Measurements from ENCODE around the gene OR5AN1. TPM values are rescaled to one million over a fixed set of nuclear protein-coding genes. Genes with fewer than 3 reads are reported as not detected.

OR5AN1 gene, protein sequence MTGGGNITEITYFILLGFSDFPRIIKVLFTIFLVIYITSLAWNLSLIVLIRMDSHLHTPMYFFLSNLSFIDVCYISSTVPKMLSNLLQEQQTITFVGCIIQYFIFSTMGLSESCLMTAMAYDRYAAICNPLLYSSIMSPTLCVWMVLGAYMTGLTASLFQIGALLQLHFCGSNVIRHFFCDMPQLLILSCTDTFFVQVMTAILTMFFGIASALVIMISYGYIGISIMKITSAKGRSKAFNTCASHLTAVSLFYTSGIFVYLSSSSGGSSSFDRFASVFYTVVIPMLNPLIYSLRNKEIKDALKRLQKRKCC
- total RNA-seq (2021; ENCODE audit: unreplicated experiment) (not detected), Bru-seq, nascent RNA (not detected), BruChase-seq, experiment 1, labeled RNA remaining after a 2-hour chase (not detected), BruChase-seq, experiment 2, labeled RNA remaining after a 6-hour chase (not detected)
- polyA plus RNA-seq (2012; ENCODE audit: insufficient read length) = not detected
- long read RNA-seq = 0 reads

DNA sequence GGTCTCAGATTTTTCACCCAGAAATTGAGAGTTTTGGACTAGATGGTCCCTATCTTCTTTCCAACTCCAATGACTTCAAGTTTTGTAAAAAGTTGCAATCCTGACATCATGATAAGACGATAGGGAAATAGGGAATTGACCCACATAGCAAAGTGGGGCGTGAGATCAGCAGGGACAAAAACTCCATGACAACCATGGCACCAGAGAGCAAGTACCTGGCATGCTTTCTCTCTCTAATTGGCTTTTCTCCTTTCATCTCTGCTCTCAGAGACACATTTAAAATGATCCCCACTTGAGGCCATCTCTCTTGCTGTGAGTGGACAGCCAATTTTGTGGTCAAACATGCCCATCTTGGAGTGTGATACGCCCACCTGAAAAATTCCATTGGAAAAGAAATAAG, at the start of gene OR5AN1:
OR5AN1 (plus strand) TSS at position 301 of the 400 bp plus-strand sequence. CDS start 5,564 bp downstream, outside the sequence.
- ChIA-PET POLR2A (no interaction called here), CTCF (no interaction called here)
- Histone ChIP-seq H3K9me3 (ENCODE audit: control insufficient read depth, insufficient read depth, low read depth, low read length) (no peaks in the 10 kb centered on the region), H3K27ac (ENCODE audit: low read length) (no peak within 1 kb of the TSS), H3K4me3 (ENCODE audit: low read depth in 2 of 2, low read length in 2 of 2) (no peak within 1 kb of the TSS), H3K4me1 (ENCODE audit: control insufficient read depth, insufficient read depth, low read length) (no peaks in the 10 kb centered on the region), H3K36me3 (ENCODE audit: control insufficient read depth, insufficient read depth, low read length) (no peaks in the 10 kb centered on the region), H3K27me3 (ENCODE audit: control insufficient read depth, insufficient read depth, low read length) (no peaks in the 10 kb centered on the region)
- no peak for DNase-seq (ENCODE audit: low read depth, low spot score)
- intact Hi-C loops (cut with micrococcal nuclease; ENCODE audit: unreplicated experiment) = no loop called here
- TF ChIP-seq, protein P1, sequence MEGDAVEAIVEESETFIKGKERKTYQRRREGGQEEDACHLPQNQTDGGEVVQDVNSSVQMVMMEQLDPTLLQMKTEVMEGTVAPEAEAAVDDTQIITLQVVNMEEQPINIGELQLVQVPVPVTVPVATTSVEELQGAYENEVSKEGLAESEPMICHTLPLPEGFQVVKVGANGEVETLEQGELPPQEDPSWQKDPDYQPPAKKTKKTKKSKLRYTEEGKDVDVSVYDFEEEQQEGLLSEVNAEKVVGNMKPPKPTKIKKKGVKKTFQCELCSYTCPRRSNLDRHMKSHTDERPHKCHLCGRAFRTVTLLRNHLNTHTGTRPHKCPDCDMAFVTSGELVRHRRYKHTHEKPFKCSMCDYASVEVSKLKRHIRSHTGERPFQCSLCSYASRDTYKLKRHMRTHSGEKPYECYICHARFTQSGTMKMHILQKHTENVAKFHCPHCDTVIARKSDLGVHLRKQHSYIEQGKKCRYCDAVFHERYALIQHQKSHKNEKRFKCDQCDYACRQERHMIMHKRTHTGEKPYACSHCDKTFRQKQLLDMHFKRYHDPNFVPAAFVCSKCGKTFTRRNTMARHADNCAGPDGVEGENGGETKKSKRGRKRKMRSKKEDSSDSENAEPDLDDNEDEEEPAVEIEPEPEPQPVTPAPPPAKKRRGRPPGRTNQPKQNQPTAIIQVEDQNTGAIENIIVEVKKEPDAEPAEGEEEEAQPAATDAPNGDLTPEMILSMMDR (IDR thresholded peaks at IDR 0.05) = no peak
- TF ChIP-seq SIN3A (IDR thresholded peaks at IDR 0.05; ENCODE audit: borderline replicate concordance, insufficient read depth, low read depth, low read length) (no peak), TCF7L2 (IDR thresholded peaks at IDR 0.05; ENCODE audit: low read depth, low read length) (no peak)
- TF ChIP-seq, protein P2, sequence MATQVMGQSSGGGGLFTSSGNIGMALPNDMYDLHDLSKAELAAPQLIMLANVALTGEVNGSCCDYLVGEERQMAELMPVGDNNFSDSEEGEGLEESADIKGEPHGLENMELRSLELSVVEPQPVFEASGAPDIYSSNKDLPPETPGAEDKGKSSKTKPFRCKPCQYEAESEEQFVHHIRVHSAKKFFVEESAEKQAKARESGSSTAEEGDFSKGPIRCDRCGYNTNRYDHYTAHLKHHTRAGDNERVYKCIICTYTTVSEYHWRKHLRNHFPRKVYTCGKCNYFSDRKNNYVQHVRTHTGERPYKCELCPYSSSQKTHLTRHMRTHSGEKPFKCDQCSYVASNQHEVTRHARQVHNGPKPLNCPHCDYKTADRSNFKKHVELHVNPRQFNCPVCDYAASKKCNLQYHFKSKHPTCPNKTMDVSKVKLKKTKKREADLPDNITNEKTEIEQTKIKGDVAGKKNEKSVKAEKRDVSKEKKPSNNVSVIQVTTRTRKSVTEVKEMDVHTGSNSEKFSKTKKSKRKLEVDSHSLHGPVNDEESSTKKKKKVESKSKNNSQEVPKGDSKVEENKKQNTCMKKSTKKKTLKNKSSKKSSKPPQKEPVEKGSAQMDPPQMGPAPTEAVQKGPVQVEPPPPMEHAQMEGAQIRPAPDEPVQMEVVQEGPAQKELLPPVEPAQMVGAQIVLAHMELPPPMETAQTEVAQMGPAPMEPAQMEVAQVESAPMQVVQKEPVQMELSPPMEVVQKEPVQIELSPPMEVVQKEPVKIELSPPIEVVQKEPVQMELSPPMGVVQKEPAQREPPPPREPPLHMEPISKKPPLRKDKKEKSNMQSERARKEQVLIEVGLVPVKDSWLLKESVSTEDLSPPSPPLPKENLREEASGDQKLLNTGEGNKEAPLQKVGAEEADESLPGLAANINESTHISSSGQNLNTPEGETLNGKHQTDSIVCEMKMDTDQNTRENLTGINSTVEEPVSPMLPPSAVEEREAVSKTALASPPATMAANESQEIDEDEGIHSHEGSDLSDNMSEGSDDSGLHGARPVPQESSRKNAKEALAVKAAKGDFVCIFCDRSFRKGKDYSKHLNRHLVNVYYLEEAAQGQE (IDR thresholded peaks at IDR 0.05; ENCODE audit: insufficient read depth in 1 of 2, low read depth in 2 of 2, low read length in 1 of 2) = no peak
- no peak for ATAC-seq
- BruUV-seq (replicated peaks) = no TSS peak
- in situ Hi-C loops (cut with HindIII; ENCODE audit: low pct_unique_long_range_greater_than_20kb, low sequenced_read_pairs) = no loop called here

DNA sequence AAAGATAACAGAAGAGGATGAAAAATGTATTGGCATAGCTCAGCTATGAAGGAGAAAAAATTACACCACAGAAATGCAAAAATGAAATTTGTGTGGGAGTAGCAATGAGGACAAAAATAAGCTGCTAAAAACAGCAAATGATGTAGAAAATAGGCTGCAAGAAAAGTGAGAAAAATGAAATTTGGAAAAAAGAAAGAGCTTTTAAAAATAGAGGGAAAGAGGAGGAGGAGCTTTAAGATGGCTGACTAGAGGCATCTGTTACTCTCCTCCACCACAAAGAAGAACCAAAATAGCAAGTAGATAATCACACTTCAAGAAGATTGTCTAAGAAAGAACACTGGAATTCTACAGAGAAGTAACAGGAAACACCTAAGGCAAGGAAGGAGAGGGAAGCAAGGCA, 23.7 kb upstream of the OR5AN1 start:
- DNase-seq (ENCODE audit: low read depth, low spot score) (no peak), ATAC-seq (no peak)
- H3K9me3 ChIP-seq (ENCODE audit: control insufficient read depth, insufficient read depth, low read depth, low read length) = no peaks in the 10 kb centered on the region
- no peaks in the 10 kb centered on the region for H3K27me3 ChIP-seq (ENCODE audit: control insufficient read depth, insufficient read depth, low read length)
- TF ChIP-seq, protein P1 (IDR thresholded peaks at IDR 0.05) = no peak
- no peak for TF ChIP-seq SIN3A (IDR thresholded peaks at IDR 0.05; ENCODE audit: borderline replicate concordance, insufficient read depth, low read depth, low read length)
- no peak for TF ChIP-seq TCF7L2 (IDR thresholded peaks at IDR 0.05; ENCODE audit: low read depth, low read length)
- TF ChIP-seq, protein P2 (IDR thresholded peaks at IDR 0.05; ENCODE audit: insufficient read depth in 1 of 2, low read depth in 2 of 2, low read length in 1 of 2) = no peak
- TF ChIP-seq POLR2AphosphoS5 (IDR thresholded peaks at IDR 0.05; ENCODE audit: low read depth, low read length) = no peak
- intact Hi-C loops (cut with micrococcal nuclease; ENCODE audit: unreplicated experiment) (no loop called here), in situ Hi-C loops (cut with HindIII; ENCODE audit: low pct_unique_long_range_greater_than_20kb, low sequenced_read_pairs) (no loop called here)
- no TSS peak for BruUV-seq (replicated peaks)
- no peak overlapping the region for H3K4me3 ChIP-seq (ENCODE audit: low read depth in 2 of 2, low read length in 2 of 2)
- no peak overlapping the region for H3K27ac ChIP-seq (ENCODE audit: low read length)
- CTCF ChIA-PET = no interaction called here
- no peaks in the 10 kb centered on the region for H3K36me3 ChIP-seq (ENCODE audit: control insufficient read depth, insufficient read depth, low read length)
- POLR2A ChIA-PET = no interaction called here
- no peaks in the 10 kb centered on the region for H3K4me1 ChIP-seq (ENCODE audit: control insufficient read depth, insufficient read depth, low read length)

Data from Panc1 (cell line).